Measurements from ENCODE around the gene ESYT2. TPM values are rescaled to one million over a fixed set of nuclear protein-coding genes. Genes with fewer than 3 reads are reported as not detected.

ESYT2 gene
- polyA plus RNA-seq, 1 of the 3 experiments (the other 2 are of a cell fraction): 34.2 TPM

DNA sequence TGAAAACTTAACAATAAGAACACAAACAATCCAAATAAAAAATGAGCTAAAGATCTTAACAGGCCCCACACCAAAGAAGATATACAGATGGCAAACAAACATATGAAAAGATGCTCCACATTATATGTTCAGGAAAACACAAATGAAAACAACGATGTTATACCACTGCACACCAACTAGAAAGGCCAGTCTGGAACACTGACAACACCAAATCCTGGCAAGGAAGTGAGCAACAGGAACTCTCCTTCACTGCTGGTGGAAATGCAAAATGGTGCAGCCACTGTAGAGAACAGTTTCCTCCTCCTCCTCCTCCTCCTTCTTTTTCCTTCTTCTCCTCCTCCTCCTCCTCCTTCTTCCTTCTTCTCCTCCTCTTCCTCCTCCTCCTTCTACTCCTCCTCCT, 112.5 kb downstream of the ESYT2 start:
- Histone ChIP-seq H3K4me2 (no peak overlapping the region), H3K4me3 (ENCODE audit: low read depth in 2 of 2, low read length in 1 of 2) (no peak overlapping the region), H3K9ac (no peak overlapping the region), H3K36me3 (replicated peaks in 1 of 2; ENCODE audit: control insufficient read depth in 1 of 2, insufficient read depth in 2 of 2, low read length in 1 of 2) (no peaks in the 10 kb centered on the region), H3F3A (replicated peaks; ENCODE audit: insufficient read depth) (no peaks in the 10 kb centered on the region), H3K9me3 (no peaks in the 10 kb centered on the region), H2AFZ (ENCODE audit: low read depth) (no peak overlapping the region), H3K4me1 (ENCODE audit: control insufficient read depth in 1 of 2, insufficient read depth in 2 of 2, low read depth in 1 of 2, low read length in 1 of 2) (no peaks in the 10 kb centered on the region), H3K79me2 (ENCODE audit: insufficient read depth) (no peaks in the 10 kb centered on the region), H3K27me3 (ENCODE audit: insufficient read depth) (no peaks in the 10 kb centered on the region), H3K9me2 (no peaks in the 10 kb centered on the region), H4K20me1 (ENCODE audit: insufficient read depth) (no peaks in the 10 kb centered on the region), H3K27ac (ENCODE audit: low read depth in 2 of 2, low read length in 1 of 2) (no peak overlapping the region)
- CTCF ChIA-PET: no interaction called here
- no peak for TF ChIP-seq CHD2 (IDR thresholded peaks at IDR 0.05; ENCODE audit: low read length, partially characterized antibody)
- no peak for TF ChIP-seq TAF1 (IDR thresholded peaks at IDR 0.05; ENCODE audit: borderline replicate concordance, low read depth, low read length)
- TF ChIP-seq, protein P1, sequence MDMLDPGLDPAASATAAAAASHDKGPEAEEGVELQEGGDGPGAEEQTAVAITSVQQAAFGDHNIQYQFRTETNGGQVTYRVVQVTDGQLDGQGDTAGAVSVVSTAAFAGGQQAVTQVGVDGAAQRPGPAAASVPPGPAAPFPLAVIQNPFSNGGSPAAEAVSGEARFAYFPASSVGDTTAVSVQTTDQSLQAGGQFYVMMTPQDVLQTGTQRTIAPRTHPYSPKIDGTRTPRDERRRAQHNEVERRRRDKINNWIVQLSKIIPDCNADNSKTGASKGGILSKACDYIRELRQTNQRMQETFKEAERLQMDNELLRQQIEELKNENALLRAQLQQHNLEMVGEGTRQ (IDR thresholded peaks at IDR 0.05; ENCODE audit: borderline replicate concordance, low read depth, low read length): no peak
- TF ChIP-seq EZH2phosphoT487 (IDR thresholded peaks at IDR 0.05; ENCODE audit: borderline replicate concordance, low read depth): no peak
- no peak for TF ChIP-seq EP300 (IDR thresholded peaks at IDR 0.05; ENCODE audit: borderline replicate concordance in 1 of 2, low read depth in 1 of 2, low read length in 1 of 2)
- no peak for TF ChIP-seq FOXJ3 (CRISPR knock-in tag; IDR thresholded peaks at IDR 0.05)
- TF ChIP-seq RAD21 (IDR thresholded peaks at IDR 0.05; ENCODE audit: low read length): no peak
- TF ChIP-seq SMC3 (IDR thresholded peaks at IDR 0.05; ENCODE audit: low read depth, low read length): no peak
- TF ChIP-seq, protein P2, sequence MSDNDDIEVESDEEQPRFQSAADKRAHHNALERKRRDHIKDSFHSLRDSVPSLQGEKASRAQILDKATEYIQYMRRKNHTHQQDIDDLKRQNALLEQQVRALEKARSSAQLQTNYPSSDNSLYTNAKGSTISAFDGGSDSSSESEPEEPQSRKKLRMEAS (IDR thresholded peaks at IDR 0.05; ENCODE audit: low read depth): no peak
- TF ChIP-seq RXRA (IDR thresholded peaks at IDR 0.05; ENCODE audit: borderline replicate concordance, low read depth): no peak
- TF ChIP-seq, protein P3, sequence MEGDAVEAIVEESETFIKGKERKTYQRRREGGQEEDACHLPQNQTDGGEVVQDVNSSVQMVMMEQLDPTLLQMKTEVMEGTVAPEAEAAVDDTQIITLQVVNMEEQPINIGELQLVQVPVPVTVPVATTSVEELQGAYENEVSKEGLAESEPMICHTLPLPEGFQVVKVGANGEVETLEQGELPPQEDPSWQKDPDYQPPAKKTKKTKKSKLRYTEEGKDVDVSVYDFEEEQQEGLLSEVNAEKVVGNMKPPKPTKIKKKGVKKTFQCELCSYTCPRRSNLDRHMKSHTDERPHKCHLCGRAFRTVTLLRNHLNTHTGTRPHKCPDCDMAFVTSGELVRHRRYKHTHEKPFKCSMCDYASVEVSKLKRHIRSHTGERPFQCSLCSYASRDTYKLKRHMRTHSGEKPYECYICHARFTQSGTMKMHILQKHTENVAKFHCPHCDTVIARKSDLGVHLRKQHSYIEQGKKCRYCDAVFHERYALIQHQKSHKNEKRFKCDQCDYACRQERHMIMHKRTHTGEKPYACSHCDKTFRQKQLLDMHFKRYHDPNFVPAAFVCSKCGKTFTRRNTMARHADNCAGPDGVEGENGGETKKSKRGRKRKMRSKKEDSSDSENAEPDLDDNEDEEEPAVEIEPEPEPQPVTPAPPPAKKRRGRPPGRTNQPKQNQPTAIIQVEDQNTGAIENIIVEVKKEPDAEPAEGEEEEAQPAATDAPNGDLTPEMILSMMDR (IDR thresholded peaks at IDR 0.05): no peak
- TF ChIP-seq POLR2AphosphoS5 (IDR thresholded peaks at IDR 0.05; ENCODE audit: low read depth, low read length): no peak
- TF ChIP-seq, protein P4, sequence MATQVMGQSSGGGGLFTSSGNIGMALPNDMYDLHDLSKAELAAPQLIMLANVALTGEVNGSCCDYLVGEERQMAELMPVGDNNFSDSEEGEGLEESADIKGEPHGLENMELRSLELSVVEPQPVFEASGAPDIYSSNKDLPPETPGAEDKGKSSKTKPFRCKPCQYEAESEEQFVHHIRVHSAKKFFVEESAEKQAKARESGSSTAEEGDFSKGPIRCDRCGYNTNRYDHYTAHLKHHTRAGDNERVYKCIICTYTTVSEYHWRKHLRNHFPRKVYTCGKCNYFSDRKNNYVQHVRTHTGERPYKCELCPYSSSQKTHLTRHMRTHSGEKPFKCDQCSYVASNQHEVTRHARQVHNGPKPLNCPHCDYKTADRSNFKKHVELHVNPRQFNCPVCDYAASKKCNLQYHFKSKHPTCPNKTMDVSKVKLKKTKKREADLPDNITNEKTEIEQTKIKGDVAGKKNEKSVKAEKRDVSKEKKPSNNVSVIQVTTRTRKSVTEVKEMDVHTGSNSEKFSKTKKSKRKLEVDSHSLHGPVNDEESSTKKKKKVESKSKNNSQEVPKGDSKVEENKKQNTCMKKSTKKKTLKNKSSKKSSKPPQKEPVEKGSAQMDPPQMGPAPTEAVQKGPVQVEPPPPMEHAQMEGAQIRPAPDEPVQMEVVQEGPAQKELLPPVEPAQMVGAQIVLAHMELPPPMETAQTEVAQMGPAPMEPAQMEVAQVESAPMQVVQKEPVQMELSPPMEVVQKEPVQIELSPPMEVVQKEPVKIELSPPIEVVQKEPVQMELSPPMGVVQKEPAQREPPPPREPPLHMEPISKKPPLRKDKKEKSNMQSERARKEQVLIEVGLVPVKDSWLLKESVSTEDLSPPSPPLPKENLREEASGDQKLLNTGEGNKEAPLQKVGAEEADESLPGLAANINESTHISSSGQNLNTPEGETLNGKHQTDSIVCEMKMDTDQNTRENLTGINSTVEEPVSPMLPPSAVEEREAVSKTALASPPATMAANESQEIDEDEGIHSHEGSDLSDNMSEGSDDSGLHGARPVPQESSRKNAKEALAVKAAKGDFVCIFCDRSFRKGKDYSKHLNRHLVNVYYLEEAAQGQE (IDR thresholded peaks at IDR 0.05; ENCODE audit: low read depth, low read length): no peak
- TF ChIP-seq TEAD4 (IDR thresholded peaks at IDR 0.05; ENCODE audit: borderline replicate concordance, insufficient read depth): no peak
- no peak for TF ChIP-seq MEF2A (IDR thresholded peaks at IDR 0.05; ENCODE audit: borderline replicate concordance, low read depth)
- TF ChIP-seq SIN3A (IDR thresholded peaks at IDR 0.05; ENCODE audit: borderline replicate concordance, low read depth, low read length): no peak
- TF ChIP-seq FOSL2 (IDR thresholded peaks at IDR 0.05; ENCODE audit: borderline replicate concordance, low read depth): no peak
- no peak for TF ChIP-seq NRF1 (IDR thresholded peaks at IDR 0.05; ENCODE audit: low read depth, low read length)
- POLR2A ChIA-PET: no interaction called here
- 58% methylated on average over 1 of the region's 1 CpG for WGBS (ENCODE audit: low lambda C conversion rate)
- DNase-seq: no peak

All from SK-N-SH (cell line).